Umbilical cord (tissue), 2 donors: Measurements from ENCODE around the gene AP2S1. TPM values are rescaled to one million over a fixed set of nuclear protein-coding genes. Genes with fewer than 3 reads are reported as not detected.
A peak's percentile ranks its signal among the peaks of the same experiment; 100 is the strongest.
"Not testable (repeated sequence)": the region's sequence is repeated elsewhere in the genome, so short reads cannot be mapped to it uniquely, and the experiment has no call there.

Experiments used
- DNase-seq: peaks from one replicate; pipeline ENCODE4 v3.0.0-alpha.2; 2015; ENCODE audit warnings: low spot score
- total RNA-seq: library from RNA; depleted of rRNA; stranded (reverse); fragments of >200 nt; gene quantifications from one replicate; pipeline ENCODE4 v1.2.3, GENCODE V29; 2014; ENCODE audit warnings: low replicate concordance; ENCODE audit not compliant: insufficient read depth

The AP2S1 gene
- 159 TPM for total RNA-seq

- DNase-seq, result peak; percentile 100
Measured at GRCh38 chr19:46850228-46851203, at the start of gene AP2S1. AP2S1 (minus strand) TSS chr19:46850846; CDS start chr19:46850766, 80 bp downstream.

GRCh38 chr19:46900341-46900740, 49.7 kb upstream of the AP2S1 start:
- no peak for DNase-seq

- peak; percentile 43 for DNase-seq
Measured at GRCh38 chr19:46898731-46899130, 48.1 kb upstream of the AP2S1 start.

- no peak for DNase-seq
Measured at GRCh38 chr19:46896076-46896794, 45.6 kb upstream of the AP2S1 start.

- no peak for DNase-seq
Measured at GRCh38 chr19:46892252-46893179, 41.9 kb upstream of the AP2S1 start.

- DNase-seq, result no peak
Measured at GRCh38 chr19:46890423-46891170, 40.0 kb upstream of the AP2S1 start.

- DNase-seq, result no peak
Measured at GRCh38 chr19:46887240-46887782, 36.7 kb upstream of the AP2S1 start.

GRCh38 chr19:46886546-46887239, 36.0 kb upstream of the AP2S1 start:
- no peak for DNase-seq

- DNase-seq, result no peak
Measured at GRCh38 chr19:46885411-46885810, 34.8 kb upstream of the AP2S1 start.

- DNase-seq, result not testable (repeated sequence)
Measured at GRCh38 chr19:46882751-46883150, 32.1 kb upstream of the AP2S1 start.

GRCh38 chr19:46882034-46882433, 31.4 kb upstream of the AP2S1 start:
- no peak for DNase-seq

- DNase-seq, result no peak
Measured at GRCh38 chr19:46881092-46881491, 30.4 kb upstream of the AP2S1 start.

GRCh38 chr19:46880431-46880830, 29.8 kb upstream of the AP2S1 start:
- no peak for DNase-seq

GRCh38 chr19:46878613-46879375, 28.1 kb upstream of the AP2S1 start:
- DNase-seq, result peak; percentile 67

- DNase-seq, result no peak
Measured at GRCh38 chr19:46875657-46876056, 25.0 kb upstream of the AP2S1 start.

GRCh38 chr19:46875234-46875633, 24.6 kb upstream of the AP2S1 start:
- no peak for DNase-seq

- DNase-seq, result no peak
Measured at GRCh38 chr19:46872967-46873366, 22.3 kb upstream of the AP2S1 start.

- not testable (repeated sequence) for DNase-seq
Measured at GRCh38 chr19:46871173-46871572, 20.5 kb upstream of the AP2S1 start.
